GOT3 (cell line): ENCODE data around the gene FADD.
"Not testable (repeated sequence)": the region's sequence is repeated elsewhere in the genome, so short reads cannot be mapped to it uniquely, and the experiment has no call there.

Experiments
- DNase-seq: peaks from one replicate; lab custom pipeline; 2025; ENCODE audit warnings: mixed read lengths; lab: John Stamatoyannopoulos, UW

The FADD gene

GRCh38 chr11:70205049-70205725 lies 2.1 kb downstream of the FADD start:
- DNase-seq: no peak

- no peak for DNase-seq
Observed at GRCh38 chr11:70205766-70206165, 2.7 kb downstream of the FADD start.

GRCh38 chr11:70206226-70206981 lies 3.3 kb downstream of the FADD start:
- DNase-seq: no peak

GRCh38 chr11:70206982-70207376 lies 3.9 kb downstream of the FADD start:
- DNase-seq: no peak

GRCh38 chr11:70207531-70208131 lies 4.5 kb downstream of the FADD start:
- DNase-seq: no peak

- no peak for DNase-seq
Observed at GRCh38 chr11:70209391-70209912, 6.4 kb downstream of the FADD start.

- DNase-seq: peak; percentile 11
Observed at GRCh38 chr11:70210051-70210501, 7.0 kb downstream of the FADD start.

GRCh38 chr11:70210530-70210929 lies 7.4 kb downstream of the FADD start:
- no peak for DNase-seq

- DNase-seq: no peak
Observed at GRCh38 chr11:70212227-70212811, 9.2 kb downstream of the FADD start.

GRCh38 chr11:70217388-70217787 lies 14.3 kb downstream of the FADD start:
- not testable (repeated sequence) for DNase-seq

GRCh38 chr11:70218076-70218475 lies 15.0 kb downstream of the FADD start:
- not testable (repeated sequence) for DNase-seq

GRCh38 chr11:70220136-70220535 lies 17.0 kb downstream of the FADD start:
- no peak for DNase-seq

- DNase-seq: no peak
Observed at GRCh38 chr11:70220920-70221319, 17.8 kb downstream of the FADD start.

- no peak for DNase-seq
Observed at GRCh38 chr11:70225681-70226177, 22.6 kb downstream of the FADD start.

GRCh38 chr11:70226183-70226582 lies 23.1 kb downstream of the FADD start:
- DNase-seq: no peak

GRCh38 chr11:70226967-70227366 lies 23.9 kb downstream of the FADD start:
- no peak for DNase-seq

- no peak for DNase-seq
Observed at GRCh38 chr11:70229737-70230136, 26.6 kb downstream of the FADD start.

- DNase-seq: no peak
Observed at GRCh38 chr11:70230151-70230839, 27.2 kb downstream of the FADD start.

- no peak for DNase-seq
Observed at GRCh38 chr11:70230840-70231710, 28.0 kb downstream of the FADD start.

GRCh38 chr11:70233034-70233433 lies 29.9 kb downstream of the FADD start:
- no peak for DNase-seq

- DNase-seq: peak; percentile 14
Observed at GRCh38 chr11:70233511-70233934, 30.4 kb downstream of the FADD start.
